SK-N-SH treated with all-trans-retinoic acid at 6 μM for 48 hours (cell line): ENCODE measurements around the gene DHRS12.

ENCODE experiments used
- ATAC-seq: fragments of 200-7000 bp; cut with Tn5 transposase; 3 replicates; pipeline ENCODE4 v1.9.1; 2020; ENCODE audit warnings: mild to moderate bottlenecking, moderate library complexity
- ARNTL ChIP-seq: fragments of 450-650 bp; formaldehyde crosslinking; IDR thresholded peaks from 2 replicates; pipeline ENCODE4 v1.5.0; 2020; ENCODE audit warnings: low read depth, mild to moderate bottlenecking, moderate library complexity, borderline replicate concordance
- BACH2 ChIP-seq: fragments of 250-450 bp; sonication (Bioruptor Pico); IDR thresholded peaks from 2 replicates; pipeline ENCODE4 v1.9.0; 2021; ENCODE audit warnings: mild to moderate bottlenecking, borderline replicate concordance
- CREB5 ChIP-seq: fragments of 250-450 bp; sonication (Bioruptor Pico); IDR thresholded peaks from 2 replicates; pipeline ENCODE4 v1.5.1; 2020; ENCODE audit warnings: low read depth, mild to moderate bottlenecking, moderate library complexity
- CSDC2 ChIP-seq: fragments of 250-450 bp; sonication (Bioruptor Pico); IDR thresholded peaks from 2 replicates; pipeline ENCODE4 v1.5.0; 2020; ENCODE audit warnings: mild to moderate bottlenecking, moderate library complexity
- CSRNP3 ChIP-seq: fragments of 250-450 bp; sonication (Bioruptor Pico); IDR thresholded peaks from 2 replicates; pipeline ENCODE4 v1.5.1; 2021; ENCODE audit warnings: mild to moderate bottlenecking, moderate library complexity
- ESRRG ChIP-seq: fragments of 250-450 bp; sonication (Bioruptor Pico); IDR thresholded peaks from 2 replicates; pipeline ENCODE4 v1.6.1; 2021; ENCODE audit warnings: mild to moderate bottlenecking
- GLIS3 ChIP-seq: fragments of 250-450 bp; sonication (Bioruptor Pico); IDR thresholded peaks from 2 replicates; pipeline ENCODE4 v1.5.0; 2020; ENCODE audit warnings: mild to moderate bottlenecking, moderate library complexity
- ISL1 ChIP-seq: fragments of 250-450 bp; sonication (Bioruptor Pico); IDR thresholded peaks from 2 replicates; pipeline ENCODE4 v2.1.2; 2022; ENCODE audit warnings: mild to moderate bottlenecking, moderate library complexity
- OSR1 ChIP-seq: fragments of 250-450 bp; sonication (Bioruptor Pico); IDR thresholded peaks from 2 replicates; pipeline ENCODE4 v1.8.0; 2022; ENCODE audit warnings: moderate library complexity, mild to moderate bottlenecking, inconsistent platforms
- PATZ1 ChIP-seq: fragments of 250-450 bp; sonication (Bioruptor Pico); IDR thresholded peaks from 2 replicates; pipeline ENCODE4 v1.8.0; 2020; ENCODE audit warnings: mild to moderate bottlenecking, moderate library complexity, borderline replicate concordance
- POU6F1 ChIP-seq: fragments of 250-450 bp; sonication (Bioruptor Pico); IDR thresholded peaks from 2 replicates; pipeline ENCODE4 v1.8.0; 2021; ENCODE audit warnings: low read depth, mild to moderate bottlenecking, moderate library complexity, borderline replicate concordance
- PPARA ChIP-seq: fragments of 250-450 bp; sonication (Bioruptor Pico); IDR thresholded peaks from 2 replicates; pipeline ENCODE4 v1.5.0; 2020; ENCODE audit warnings: mild to moderate bottlenecking, borderline replicate concordance
- RARB ChIP-seq: fragments of 250-450 bp; sonication (Bioruptor Pico); IDR thresholded peaks from 2 replicates; pipeline ENCODE4 v1.8.0; 2021; ENCODE audit warnings: mild to moderate bottlenecking, moderate library complexity
- SNAI2 ChIP-seq: fragments of 250-450 bp; sonication (Bioruptor Pico); IDR thresholded peaks from 2 replicates; pipeline ENCODE4 v1.5.0; 2020; ENCODE audit warnings: mild to moderate bottlenecking, moderate library complexity
- TCF4 ChIP-seq: fragments of 250-450 bp; sonication (Bioruptor Pico); IDR thresholded peaks from 2 replicates; pipeline ENCODE4 v1.8.0; 2021; ENCODE audit warnings: mild to moderate bottlenecking, moderate library complexity, borderline replicate concordance
- TOX ChIP-seq: fragments of 250-450 bp; sonication (Bioruptor Pico); IDR thresholded peaks from 2 replicates; pipeline ENCODE4 v1.8.0; 2021; ENCODE audit warnings: mild to moderate bottlenecking, moderate library complexity, borderline replicate concordance
- TSHZ2 ChIP-seq: fragments of 250-450 bp; sonication (Bioruptor Pico); IDR thresholded peaks from 2 replicates; pipeline ENCODE4 v1.5.0; 2020; ENCODE audit warnings: mild to moderate bottlenecking, moderate library complexity
- ZC3H10 ChIP-seq: fragments of 250-450 bp; sonication (Bioruptor Pico); IDR thresholded peaks from 2 replicates; pipeline ENCODE4 v1.5.1; 2021; ENCODE audit warnings: mild to moderate bottlenecking, moderate library complexity
- ZFP3 ChIP-seq: fragments of 250-450 bp; sonication (Bioruptor Pico); IDR thresholded peaks from 2 replicates; pipeline ENCODE4 v1.5.0; 2020; ENCODE audit warnings: mild to moderate bottlenecking, moderate library complexity
- ZFP30 ChIP-seq: fragments of 450-650 bp; formaldehyde crosslinking; IDR thresholded peaks from 2 replicates; pipeline ENCODE4 v1.5.0; 2022; ENCODE audit warnings: mild to moderate bottlenecking, moderate library complexity
- ZNF565 ChIP-seq: fragments of 450-650 bp; formaldehyde crosslinking; conservative IDR thresholded peaks from 2 replicates; pipeline ENCODE4 v1.5.0; 2020; ENCODE audit warnings: low read depth, mild to moderate bottlenecking, moderate library complexity
- ZNF70 ChIP-seq: fragments of 450-650 bp; formaldehyde crosslinking; IDR thresholded peaks from 2 replicates; pipeline ENCODE4 v1.5.0; 2020; ENCODE audit warnings: mild to moderate bottlenecking, moderate library complexity
- ZNF8 ChIP-seq: fragments of 450-650 bp; formaldehyde crosslinking; IDR thresholded peaks from 2 replicates; pipeline ENCODE4 v1.5.0; 2020; ENCODE audit warnings: mild to moderate bottlenecking, moderate library complexity

DHRS12 gene

GRCh38 chr13:51723529-51723928 lies 80.4 kb downstream of the DHRS12 start:
- TF ChIP-seq ZNF565 (CRISPR knock-in tag) (no peak), ZFP30 (CRISPR knock-in tag) (no peak), TOX (CRISPR knock-in tag) (no peak), ZNF8 (CRISPR knock-in tag) (no peak), ZC3H10 (CRISPR knock-in tag) (no peak), TCF4 (CRISPR knock-in tag) (no peak), CSDC2 (CRISPR knock-in tag) (no peak), OSR1 (no peak), RARB (CRISPR knock-in tag) (no peak), PPARA (no peak), TSHZ2 (CRISPR knock-in tag) (no peak), ZFP3 (CRISPR knock-in tag) (no peak), ISL1 (CRISPR knock-in tag) (no peak), GLIS3 (CRISPR knock-in tag) (no peak), ZNF70 (CRISPR knock-in tag) (no peak), POU6F1 (CRISPR knock-in tag) (no peak), BACH2 (CRISPR knock-in tag) (no peak), PATZ1 (CRISPR knock-in tag) (no peak)
- ATAC-seq: no peak

- TF ChIP-seq BACH2 (CRISPR knock-in tag) (no peak), RARB (CRISPR knock-in tag) (no peak), CREB5 (CRISPR knock-in tag) (no peak), TOX (CRISPR knock-in tag) (no peak), ZNF70 (CRISPR knock-in tag) (no peak), ARNTL (CRISPR knock-in tag) (no peak), SNAI2 (CRISPR knock-in tag) (no peak), CSRNP3 (CRISPR knock-in tag) (no peak), PATZ1 (CRISPR knock-in tag) (no peak), ZC3H10 (CRISPR knock-in tag) (no peak), ZFP30 (CRISPR knock-in tag) (no peak), ZNF565 (CRISPR knock-in tag) (no peak), CSDC2 (CRISPR knock-in tag) (no peak), PPARA (no peak), ESRRG (CRISPR knock-in tag) (no peak), TCF4 (CRISPR knock-in tag) (no peak), ZFP3 (CRISPR knock-in tag) (no peak), OSR1 (no peak)
- no peak for ATAC-seq
These were observed 82.5 kb downstream of the DHRS12 start for GRCh38 chr13:51721496-51721895.
